ENCODE results near the gene PER1.

PER1 gene

GRCh38 chr17:8162233-8162996 is 10.2 kb upstream of the PER1 start, which contains the start of gene VAMP2:
Gene VAMP2, minus strand, starts transcription at chr17:8162948. Its CDS starts 69 bp downstream, at chr17:8162879.
- peaks cover 47% of the 10 kb centered on the region for H3K4me1 Mint-ChIP-seq
- no peaks in the 10 kb centered on the region for H3K27me3 Mint-ChIP-seq (ENCODE audit: low read depth)
- peak within 1 kb of the TSS; percentile 92 to 99 (median 95) for H3K27ac Mint-ChIP-seq
- H3K36me3 Mint-ChIP-seq (ENCODE audit: low read depth) = peaks cover 21% of the 10 kb centered on the region
- no peak for TF ChIP-seq CTCF (IDR thresholded peaks at IDR 0.05; ENCODE audit: unreplicated experiment in 3 of 3)
- no peaks in the 10 kb centered on the region for H3K9me3 Mint-ChIP-seq
- H3K4me3 Mint-ChIP-seq = peak within 1 kb of the TSS; percentile 90 to 97 (median 96)

DNA sequence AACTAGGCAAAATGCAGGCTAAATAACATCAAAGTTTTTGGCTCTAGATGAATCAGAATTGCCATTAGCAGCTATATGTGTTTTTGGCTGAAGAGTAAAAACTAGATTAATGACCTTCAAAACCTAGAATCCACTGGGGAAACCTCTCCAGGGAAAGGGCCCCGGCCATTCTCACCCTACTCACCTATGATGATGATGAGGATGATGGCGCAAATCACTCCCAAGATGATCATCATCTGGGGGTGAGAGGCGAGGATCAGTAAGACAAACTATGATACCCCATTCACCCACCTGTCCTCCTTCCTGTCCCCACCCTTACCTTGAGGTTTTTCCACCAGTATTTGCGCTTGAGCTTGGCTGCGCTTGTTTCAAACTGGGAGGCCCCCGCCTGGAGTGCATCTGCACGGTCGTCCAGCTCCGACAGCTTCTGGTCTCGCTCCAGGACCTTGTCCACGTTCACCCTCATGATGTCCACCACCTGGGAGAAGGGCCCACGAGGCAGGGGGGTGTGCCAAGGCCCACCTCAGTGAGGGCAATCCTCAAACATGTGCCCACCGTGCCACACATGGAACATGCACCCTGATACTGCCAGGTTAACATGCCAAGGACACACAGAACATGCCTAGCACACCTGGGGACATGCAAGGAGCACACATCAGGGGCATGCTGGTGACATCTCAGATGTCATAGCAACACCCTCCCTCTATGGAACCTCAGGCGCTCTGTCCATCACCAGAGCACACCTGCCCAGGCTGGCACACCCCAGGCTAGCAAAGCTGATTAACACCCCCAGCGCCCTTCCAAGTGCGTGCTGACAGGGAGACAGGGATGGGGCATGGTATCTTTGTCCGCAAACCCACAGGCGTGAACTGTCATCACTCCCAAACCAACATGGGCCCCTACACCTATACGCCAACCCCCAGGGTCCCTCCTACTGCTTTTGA is 9.4 kb upstream of the PER1 start:
- Mint-ChIP-seq H3K36me3 (ENCODE audit: low read depth) (peaks cover 21% of the 10 kb centered on the region), H3K27ac (peak overlapping the region; percentile 56 to 84 (median 80)), H3K27me3 (ENCODE audit: low read depth) (no peaks in the 10 kb centered on the region), H3K4me1 (peaks cover 47% of the 10 kb centered on the region), H3K9me3 (no peaks in the 10 kb centered on the region), H3K4me3 (peak overlapping the region; percentile 82 to 87 (median 85))
- TF ChIP-seq CTCF (IDR thresholded peaks at IDR 0.05; ENCODE audit: unreplicated experiment in 3 of 3) = no peak

DNA sequence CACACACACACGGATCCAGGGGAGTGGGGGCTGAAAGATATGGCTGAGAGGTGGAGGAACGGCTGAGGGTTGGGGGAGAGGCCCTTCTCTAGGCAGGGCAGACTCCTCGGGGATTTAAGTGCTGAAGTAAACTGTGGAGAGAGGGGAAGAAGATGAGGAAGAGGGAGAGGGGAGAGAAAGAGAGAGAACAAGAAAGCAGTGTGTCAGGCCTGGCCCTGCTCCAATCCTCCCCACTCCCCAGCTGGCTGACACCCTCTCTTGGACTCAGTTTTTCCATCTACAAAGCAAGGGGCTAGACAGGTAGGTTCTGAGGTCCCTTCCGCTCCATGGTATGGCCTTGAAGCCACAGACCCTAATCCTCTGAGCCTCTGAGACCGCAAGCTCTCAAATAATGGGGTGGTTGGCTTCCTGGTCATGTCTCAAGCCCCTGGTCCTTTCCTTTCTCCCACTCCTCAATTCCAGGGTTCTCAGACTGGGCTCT is 8.6 kb upstream of the PER1 start:
- Mint-ChIP-seq H3K4me3 (peak overlapping the region; percentile 82 to 87 (median 85)), H3K27me3 (ENCODE audit: low read depth) (no peaks in the 10 kb centered on the region), H3K4me1 (peaks cover 47% of the 10 kb centered on the region), H3K27ac (peak overlapping the region; percentile 71 to 87 (median 80)), H3K9me3 (no peaks in the 10 kb centered on the region), H3K36me3 (ENCODE audit: low read depth) (peaks cover 21% of the 10 kb centered on the region)
- TF ChIP-seq CTCF (IDR thresholded peaks at IDR 0.05; ENCODE audit: unreplicated experiment in 3 of 3) = no peak

GRCh38 chr17:8160224-8160577 is 8.0 kb upstream of the PER1 start:
- TF ChIP-seq CTCF (IDR thresholded peaks at IDR 0.05; ENCODE audit: unreplicated experiment in 3 of 3) = no peak
- H3K36me3 Mint-ChIP-seq (ENCODE audit: low read depth) = peaks cover 21% of the 10 kb centered on the region
- peaks cover 47% of the 10 kb centered on the region for H3K4me1 Mint-ChIP-seq
- no peaks in the 10 kb centered on the region for H3K27me3 Mint-ChIP-seq (ENCODE audit: low read depth)
- H3K27ac Mint-ChIP-seq = peak overlapping the region; percentile 71 to 87 (median 84)
- H3K4me3 Mint-ChIP-seq = peak overlapping the region; percentile 82 to 87 (median 85)
- H3K9me3 Mint-ChIP-seq = no peaks in the 10 kb centered on the region

- peak overlapping the region; percentile 82 to 87 (median 85) for H3K4me3 Mint-ChIP-seq
- H3K9me3 Mint-ChIP-seq = no peaks in the 10 kb centered on the region
- H3K4me1 Mint-ChIP-seq = peaks cover 42% of the 10 kb centered on the region
- no peaks in the 10 kb centered on the region for H3K27me3 Mint-ChIP-seq (ENCODE audit: low read depth)
- H3K27ac Mint-ChIP-seq = peak overlapping the region; percentile 71 to 87 (median 84)
- TF ChIP-seq CTCF (IDR thresholded peaks at IDR 0.05; ENCODE audit: unreplicated experiment in 3 of 3) = no peak
- peaks cover 21% of the 10 kb centered on the region for H3K36me3 Mint-ChIP-seq (ENCODE audit: low read depth)
These were observed 7.4 kb upstream of the PER1 start for GRCh38 chr17:8159459-8160223.

Data from nephron (organoid).